Natural killer cell (primary cell): ENCODE measurements around the gene NUDCD3. TPM values are rescaled to one million over a fixed set of nuclear protein-coding genes. Genes with fewer than 3 reads are reported as not detected.
A peak's percentile ranks its signal among the peaks of the same experiment; 100 is the strongest.

Source experiments
- ATAC-seq, 3 donors: fragments of 150-1000 bp in 2 of 3; fragments of 200-7000 bp in 1 of 3; cut with Tn5 transposase; 1 replicate in 1 of 3; 2 replicates in 2 of 3; pipeline ENCODE4 v1.10.0; 2021; ENCODE audit warnings: mild to moderate bottlenecking in 2 of 3, moderate library complexity in 2 of 3
- DNase-seq, 2 donors: peaks; one replicate each; pipeline versions ENCODE4 v3.0.0 to v3.0.0-alpha.2; 2013 to 2021; ENCODE audit warnings: mixed read lengths in 1 of 2
- H3K27ac ChIP-seq: one replicate; pipeline ENCODE4 v1.5.1; 2013; ENCODE audit warnings: mild to moderate bottlenecking, low read length
- H3K27me3 ChIP-seq: one replicate; pipeline ENCODE4 v1.6.1; 2013; ENCODE audit warnings: low read length; ENCODE audit not compliant: control insufficient read depth, insufficient read depth
- H3K36me3 ChIP-seq: one replicate; pipeline ENCODE4 v1.6.1; 2013; ENCODE audit warnings: low read length; ENCODE audit not compliant: control insufficient read depth, insufficient read depth
- H3K4me1 ChIP-seq: one replicate; pipeline ENCODE4 v1.6.1; 2013; ENCODE audit warnings: low read length; ENCODE audit not compliant: control insufficient read depth, insufficient read depth
- H3K4me3 ChIP-seq: one replicate; pipeline ENCODE4 v1.5.1; 2013; ENCODE audit warnings: low read length
- H3K9me3 ChIP-seq: one replicate; pipeline ENCODE4 v1.6.1; 2013; ENCODE audit warnings: low read length; ENCODE audit not compliant: control insufficient read depth, insufficient read depth
- H3K27ac Mint-ChIP-seq, 2 donors: one replicate each; pipeline ENCODE4 v1.8.0; 2022; ENCODE audit warnings: mild to moderate bottlenecking in 2 of 2, mixed read lengths in 2 of 2, moderate library complexity in 1 of 2
- H3K27me3 Mint-ChIP-seq, 2 donors: one replicate each; pipeline ENCODE4 v1.8.0; 2022; ENCODE audit warnings: low read depth in 2 of 2, mixed read lengths in 2 of 2
- H3K36me3 Mint-ChIP-seq: one replicate; pipeline ENCODE4 v1.8.0; 2022; ENCODE audit warnings: mixed read lengths
- H3K4me1 Mint-ChIP-seq, 2 donors: one replicate each; pipeline ENCODE4 v1.8.0; 2022; ENCODE audit warnings: mixed read lengths in 2 of 2
- H3K4me3 Mint-ChIP-seq: one replicate; pipeline ENCODE4 v1.8.0; 2022; ENCODE audit warnings: mild to moderate bottlenecking, moderate library complexity, mixed read lengths
- H3K9me3 Mint-ChIP-seq, 2 donors: one replicate each; pipeline ENCODE4 v1.8.0; 2022; ENCODE audit warnings: mixed read lengths in 2 of 2
- CTCF ChIP-seq: fragments of 200-600 bp; IDR thresholded peaks from one replicate; pipeline ENCODE4 v1.8.0; 2022; ENCODE audit warnings: antibody characterized with exemption
- WGBS: methylation state at CpG from one replicate; pipeline ENCODE4 v1.1.7; 2013; ENCODE audit warnings: missing lambda C conversion rate; ENCODE audit not compliant: insufficient coverage; 5-methylcytosine and 5-hydroxymethylcytosine counted together
- intact Hi-C: fragments of 100-400 bp; cut with micrococcal nuclease; formaldehyde crosslinking; loops from one replicate; pipeline ENCODE4 v1.14.2; 2022
- total RNA-seq, 4 donors: library from RNA; stranded (reverse); fragments of 120-200 nt in 1 of 4; gene quantifications; one replicate each; pipeline versions ENCODE4 v1.2.3 to v1.2.4, GENCODE V29; 2013 to 2022

NUDCD3 gene
- total RNA-seq, 3 donors from 2014 or later (not counting 1 experiment from before 2014, with no cell fraction given): 50.1 to 79.9 (median 68.7) TPM

- Mint-ChIP-seq H3K4me3 (no peak overlapping the region), H3K27me3 (peaks cover 15 to 58% of the 10 kb centered on the region in 2 donors), H3K27ac (no peak overlapping the region), H3K9me3 (peaks cover 0 to 2% of the 10 kb centered on the region in 2 donors), H3K4me1 (no peaks in the 10 kb centered on the region), H3K36me3 (no peaks in the 10 kb centered on the region)
- WGBS: 83% methylated on average over 7 of the region's 9 CpGs
- intact Hi-C loops: loop anchor here (1.0 kb wide), 1 partner anchor 128 kb away; no protein-coding TSS in a partner anchor
- no peaks in the 10 kb centered on the region for H3K36me3 ChIP-seq
- no peak overlapping the region for H3K27ac ChIP-seq
- H3K4me3 ChIP-seq: no peak overlapping the region
- no peak for TF ChIP-seq CTCF
- no peaks in the 10 kb centered on the region for H3K9me3 ChIP-seq
- H3K4me1 ChIP-seq: no peaks in the 10 kb centered on the region
- ATAC-seq (no peak), DNase-seq (no peak)
- no peaks in the 10 kb centered on the region for H3K27me3 ChIP-seq
Measured at GRCh38 chr7:44348851-44349781, 141.3 kb downstream of the NUDCD3 start.

GRCh38 chr7:44348300-44348699 lies 142.2 kb downstream of the NUDCD3 start:
- TF ChIP-seq CTCF: no peak
- no peaks in the 10 kb centered on the region for H3K4me1 Mint-ChIP-seq
- ATAC-seq (no peak), DNase-seq (peak in 1 of 2 donors; percentile 36)
- Histone ChIP-seq H3K9me3 (no peaks in the 10 kb centered on the region), H3K4me3 (no peak overlapping the region), H3K4me1 (no peaks in the 10 kb centered on the region), H3K27me3 (no peaks in the 10 kb centered on the region), H3K36me3 (no peaks in the 10 kb centered on the region), H3K27ac (no peak overlapping the region)
- H3K36me3 Mint-ChIP-seq: no peaks in the 10 kb centered on the region
- no peak overlapping the region for H3K4me3 Mint-ChIP-seq
- no peaks in the 10 kb centered on the region for H3K9me3 Mint-ChIP-seq
- 84% methylated on average over 2 of the region's 2 CpGs for WGBS
- no peak overlapping the region for H3K27ac Mint-ChIP-seq
- peaks cover 15 to 57% of the 10 kb centered on the region in 2 donors for H3K27me3 Mint-ChIP-seq
- intact Hi-C loops: loop anchor here (1.0 kb wide), 1 partner anchor 129 kb away; no protein-coding TSS in a partner anchor

- H3K27ac Mint-ChIP-seq: no peak overlapping the region
- H3K4me1 ChIP-seq: no peaks in the 10 kb centered on the region
- no peaks in the 10 kb centered on the region for H3K9me3 ChIP-seq
- DNase-seq (no peak), ATAC-seq (no peak)
- intact Hi-C loops: loop anchor here (1.0 kb wide), 1 partner anchor 130 kb away; no protein-coding TSS in a partner anchor
- peaks cover 15 to 57% of the 10 kb centered on the region in 2 donors for H3K27me3 Mint-ChIP-seq
- H3K36me3 Mint-ChIP-seq: no peaks in the 10 kb centered on the region
- H3K27ac ChIP-seq: no peak overlapping the region
- no peak for TF ChIP-seq CTCF
- H3K27me3 ChIP-seq: no peaks in the 10 kb centered on the region
- no peaks in the 10 kb centered on the region for H3K4me1 Mint-ChIP-seq
- H3K4me3 ChIP-seq: no peak overlapping the region
- no peak overlapping the region for H3K4me3 Mint-ChIP-seq
- H3K36me3 ChIP-seq: no peaks in the 10 kb centered on the region
- H3K9me3 Mint-ChIP-seq: no peaks in the 10 kb centered on the region
Measured at GRCh38 chr7:44347546-44348114, 142.8 kb downstream of the NUDCD3 start.
